ENCODE data around the gene TSPYL6. TPM values are rescaled to one million over a fixed set of nuclear protein-coding genes. Genes with fewer than 3 reads are reported as not detected.

The TSPYL6 gene
- total RNA-seq, 2 donors from 2014 or later, result not detected

DNA sequence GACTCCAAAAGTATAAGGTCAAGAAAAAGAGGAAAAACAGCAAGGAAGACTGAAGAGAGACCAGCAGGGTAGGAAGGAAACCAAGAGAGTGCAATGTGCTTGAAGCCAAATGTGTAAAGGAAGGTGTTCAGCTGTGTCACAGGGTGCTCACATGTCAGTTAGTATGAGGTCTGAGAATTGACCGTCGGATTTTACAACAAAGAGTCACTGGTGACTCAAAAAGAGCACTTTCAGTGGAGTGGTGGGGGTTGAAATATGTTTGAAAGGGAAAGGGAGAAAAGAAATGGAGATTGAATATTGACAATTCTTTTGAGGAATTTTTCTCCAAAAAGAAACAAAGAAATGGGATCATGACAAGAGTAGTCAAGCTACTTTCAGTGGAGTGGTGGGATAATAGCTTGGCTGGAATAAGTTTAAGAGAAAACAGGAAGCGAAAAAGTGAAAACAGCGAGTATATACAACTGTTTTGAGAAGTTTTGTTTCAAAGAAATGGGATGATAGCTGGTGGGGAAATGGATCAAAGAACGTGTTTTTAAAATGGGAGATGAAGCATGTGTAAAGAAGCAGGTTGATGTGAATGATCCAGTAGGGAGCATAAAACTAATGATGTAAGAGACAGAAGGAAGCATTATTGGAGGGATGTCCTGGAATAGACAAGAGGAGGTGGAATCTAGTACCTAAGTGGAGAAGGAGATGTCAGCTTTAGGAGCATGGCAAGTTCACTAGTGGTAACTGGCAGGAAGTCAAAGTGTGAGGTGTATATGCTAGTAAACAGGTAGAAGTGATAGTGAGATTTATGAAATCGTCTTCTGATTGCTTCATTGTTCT is 3.6 kb upstream of the TSPYL6 start:
- H3K9me3 ChIP-seq, result no peaks in the 10 kb centered on the region
- H3K27ac ChIP-seq, result no peak overlapping the region
- H3K4me3 ChIP-seq, result no peak overlapping the region
- no peaks in the 10 kb centered on the region for H3K36me3 ChIP-seq (replicated peaks in 1 of 2; ENCODE audit: insufficient read depth in 1 of 2, low read depth in 2 of 2)
- ATAC-seq (no peak), DNase-seq (no peak)
- H3K4me1 ChIP-seq, result peaks cover 9% of the 10 kb centered on the region
- no peak for TF ChIP-seq POLR2A (IDR thresholded peaks at IDR 0.05)
- 86 to 89% methylated on average over 6 of the region's 6 CpGs for WGBS, 2 donors
- intact Hi-C loops (cut with DNase I), result no loop called here
- H3K27me3 ChIP-seq, result no peaks in the 10 kb centered on the region

DNA sequence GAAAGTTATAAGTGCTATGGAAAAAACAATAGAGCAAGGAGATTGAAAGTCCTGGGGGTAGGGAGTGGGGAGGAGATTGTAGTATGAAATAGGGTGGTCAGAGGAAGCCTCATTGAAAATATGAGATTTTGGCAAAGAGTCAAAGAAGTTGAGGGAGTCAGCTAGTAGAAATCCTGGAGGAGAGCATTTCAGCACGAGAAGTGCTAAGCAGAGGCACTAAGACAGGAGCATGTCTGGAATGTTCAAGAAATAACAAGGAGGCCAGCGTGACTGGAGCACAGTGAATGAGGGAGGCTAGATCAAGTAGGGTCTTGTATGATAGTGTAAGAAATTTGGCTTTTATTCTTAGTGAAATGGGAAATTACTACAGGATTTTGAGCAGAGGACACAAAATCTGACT is 2.1 kb upstream of the TSPYL6 start:
- intact Hi-C loops (cut with DNase I), result no loop called here
- peaks cover 9% of the 10 kb centered on the region for H3K4me1 ChIP-seq
- no peak overlapping the region for H3K4me3 ChIP-seq
- ATAC-seq (no peak), DNase-seq (no peak)
- WGBS, 2 donors, result 91 to 97% methylated on average over 2 of the region's 2 CpGs
- no peaks in the 10 kb centered on the region for H3K36me3 ChIP-seq (replicated peaks in 1 of 2; ENCODE audit: insufficient read depth in 1 of 2, low read depth in 2 of 2)
- no peaks in the 10 kb centered on the region for H3K27me3 ChIP-seq
- TF ChIP-seq CTCF (IDR thresholded peaks at IDR 0.05) (no peak), POLR2A (IDR thresholded peaks at IDR 0.05) (no peak)
- no peak overlapping the region for H3K27ac ChIP-seq
- H3K9me3 ChIP-seq, result no peaks in the 10 kb centered on the region

GRCh38 chr2:54255230-54256090 is 569 bp downstream of the TSPYL6 start:
- no peaks in the 10 kb centered on the region for H3K27me3 ChIP-seq
- intact Hi-C loops (cut with DNase I), result no loop called here

GRCh38 chr2:54254180-54254579 is 1.8 kb downstream of the TSPYL6 start:
- TF ChIP-seq POLR2A (IDR thresholded peaks at IDR 0.05) (no peak), CTCF (IDR thresholded peaks at IDR 0.05) (no peak)
- no peak overlapping the region for H3K27ac ChIP-seq
- no peaks in the 10 kb centered on the region for H3K9me3 ChIP-seq
- intact Hi-C loops (cut with DNase I), result no loop called here
- no peaks in the 10 kb centered on the region for H3K36me3 ChIP-seq (replicated peaks in 1 of 2; ENCODE audit: insufficient read depth in 1 of 2, low read depth in 2 of 2)
- H3K4me3 ChIP-seq, result no peak overlapping the region
- DNase-seq (no peak), ATAC-seq (no peak)
- H3K4me1 ChIP-seq, result no peaks in the 10 kb centered on the region
- H3K27me3 ChIP-seq, result no peaks in the 10 kb centered on the region

More at GRCh38 chr2:54255230-54256090, 569 bp downstream of the TSPYL6 start:
- whole genome bisulfite sequencing, 2 donors, result 90 to 94% methylated on average over 34 to 36 of the region's 37 CpGs
- no peak for TF ChIP-seq CTCF (IDR thresholded peaks at IDR 0.05)
- no peak for TF ChIP-seq POLR2A (IDR thresholded peaks at IDR 0.05)
- H3K27ac ChIP-seq, result no peak overlapping the region
- ATAC-seq, result no peak
- H3K9me3 ChIP-seq, result no peaks in the 10 kb centered on the region
- no peak for DNase-seq
- no peaks in the 10 kb centered on the region for H3K36me3 ChIP-seq (replicated peaks in 1 of 2; ENCODE audit: insufficient read depth in 1 of 2, low read depth in 2 of 2)
- H3K4me3 ChIP-seq, result no peak overlapping the region
- no peaks in the 10 kb centered on the region for H3K4me1 ChIP-seq

GRCh38 chr2:54249629-54250028 is 6.4 kb downstream of the TSPYL6 start:
- TF ChIP-seq CTCF (IDR thresholded peaks at IDR 0.05) (no peak), POLR2A (IDR thresholded peaks at IDR 0.05) (no peak)
- no peak overlapping the region for H3K4me3 ChIP-seq
- H3K36me3 ChIP-seq (replicated peaks in 1 of 2; ENCODE audit: insufficient read depth in 1 of 2, low read depth in 2 of 2), result no peaks in the 10 kb centered on the region
- H3K27me3 ChIP-seq, result no peaks in the 10 kb centered on the region
- no peak overlapping the region for H3K27ac ChIP-seq
- intact Hi-C loops (cut with DNase I), result no loop called here
- no peaks in the 10 kb centered on the region for H3K9me3 ChIP-seq
- no peaks in the 10 kb centered on the region for H3K4me1 ChIP-seq
- ATAC-seq (no peak), DNase-seq (no peak)

All from body of pancreas (tissue), 4 donors.